IMR-90 (cell line): ENCODE measurements around the gene CAMK2D. TPM values are rescaled to one million over a fixed set of nuclear protein-coding genes. Genes with fewer than 3 reads are reported as not detected.

Experiments used
- ATAC-seq: fragments of 200-7000 bp; cut with Tn5 transposase; 2 replicates; pipeline ENCODE4 v1.9.1; 2020; ENCODE audit warnings: low read depth, mild to moderate bottlenecking, moderate library complexity
- BruUV-seq: library from RNA; stranded (reverse); fragments of 400-500 nt; replicated peaks from 2 replicates; lab custom pipeline; 2021; lab: Mats Ljungman, UMichigan
- CTCF ChIA-PET: fragments of 300-600 bp; formaldehyde crosslinking; extraction: SDS; loops from one replicate; lab custom pipeline; 2021; ENCODE audit warnings: antibody characterized with exemption; lab: Yijun Ruan, JAX
- POLR2A ChIA-PET: fragments of 300-600 bp; sonication (Branson Sonifier 250); formaldehyde crosslinking; loops from one replicate; lab custom pipeline; 2022; ENCODE audit warnings: antibody characterized with exemption; ENCODE audit not compliant: unreplicated experiment; lab: Charles Lee
- DNase-seq: peaks from one replicate; pipeline ENCODE4 v3.0.0; 2013
- H2AFZ ChIP-seq: replicated peaks from 2 replicates; pipeline ENCODE3; 2013; ENCODE audit warnings: low read length, mild to moderate bottlenecking; ENCODE audit not compliant: poor library complexity
- H2AK5ac ChIP-seq: 2 replicates; pipeline ENCODE4 v1.6.1; 2013; ENCODE audit warnings: low read depth, low read length, inconsistent platforms
- H2AK9ac ChIP-seq: replicated peaks from 2 replicates; pipeline ENCODE3; 2013; ENCODE audit warnings: mild to moderate bottlenecking, low read depth, low read length, moderate library complexity; ENCODE audit not compliant: poor library complexity
- H2BK120ac ChIP-seq: 2 replicates; pipeline ENCODE4 v1.6.1; 2013; ENCODE audit warnings: low read depth, low read length, inconsistent platforms
- H2BK15ac ChIP-seq: 3 replicates; pipeline ENCODE4 v1.6.1; 2013; ENCODE audit warnings: low read depth, low read length, inconsistent platforms
- H2BK20ac ChIP-seq: 2 replicates; pipeline ENCODE4 v1.6.1; 2013; ENCODE audit warnings: low read depth, mild to moderate bottlenecking, inconsistent platforms, low read length, moderate library complexity
- H2BK5ac ChIP-seq: 2 replicates; pipeline ENCODE4 v1.6.1; 2013; ENCODE audit warnings: mild to moderate bottlenecking, low read depth, low read length, inconsistent platforms; ENCODE audit not compliant: poor library complexity, severe bottlenecking
- H3K14ac ChIP-seq: replicated peaks from 2 replicates; pipeline ENCODE4 v1.6.1; 2013; ENCODE audit warnings: low read depth, low read length, inconsistent platforms
- H3K18ac ChIP-seq: 2 replicates; pipeline ENCODE4 v1.6.1; 2013; ENCODE audit warnings: low read depth, low read length, control low read depth
- H3K23ac ChIP-seq: 2 replicates; pipeline ENCODE4 v1.6.1; 2013; ENCODE audit warnings: low read depth, low read length, inconsistent platforms
- H3K27ac ChIP-seq: 2 replicates; pipeline ENCODE4 v1.5.1; 2013; ENCODE audit warnings: mild to moderate bottlenecking, control low read depth, low read length; ENCODE audit not compliant: insufficient read depth
- H3K27me3 ChIP-seq: 2 replicates; pipeline ENCODE4 v1.6.1; 2013; ENCODE audit warnings: low read length; ENCODE audit not compliant: control insufficient read depth, insufficient read depth
- H3K36me3 ChIP-seq: 2 replicates; pipeline ENCODE4 v1.6.1; 2013; ENCODE audit warnings: low read length, mixed read lengths; ENCODE audit not compliant: control insufficient read depth, insufficient read depth
- H3K4ac ChIP-seq: 2 replicates; pipeline ENCODE4 v1.6.1; 2013; ENCODE audit warnings: low read depth, low read length, inconsistent platforms
- H3K4me1 ChIP-seq: 2 replicates; pipeline ENCODE4 v1.6.1; 2013; ENCODE audit warnings: low read length, mixed read lengths; ENCODE audit not compliant: control insufficient read depth, insufficient read depth
- H3K4me2 ChIP-seq: 2 replicates; pipeline ENCODE4 v1.6.1; 2013; ENCODE audit warnings: low read depth, mild to moderate bottlenecking, control low read depth, low read length, moderate library complexity
- H3K4me3 ChIP-seq: 2 replicates; pipeline ENCODE4 v1.5.1; 2013; ENCODE audit warnings: low read depth, mild to moderate bottlenecking, control low read depth, low read length, moderate library complexity; ENCODE audit not compliant: insufficient read depth
- H3K56ac ChIP-seq: 2 replicates; pipeline ENCODE4 v1.6.1; 2013; ENCODE audit warnings: low read length, inconsistent platforms; ENCODE audit not compliant: insufficient read depth; ENCODE audit errors: extremely low read depth
- H3K79me1 ChIP-seq, 2 experiments: 2 replicates each; pipeline ENCODE4 v1.6.1; 2013; ENCODE audit warnings: low read length in 2 of 2, inconsistent platforms in 1 of 2, low read depth in 1 of 2
- H3K9ac ChIP-seq: 2 replicates; pipeline ENCODE4 v1.6.1; 2013; ENCODE audit warnings: low read depth, low read length, control low read depth
- H3K9me1 ChIP-seq: 2 replicates; pipeline ENCODE4 v1.6.1; 2013; ENCODE audit warnings: low read length, inconsistent platforms; ENCODE audit not compliant: insufficient read depth
- H3K9me3 ChIP-seq: 2 replicates; pipeline ENCODE4 v1.6.1; 2013; ENCODE audit warnings: low read length; ENCODE audit not compliant: control insufficient read depth, insufficient read depth
- H4K20me1 ChIP-seq: 2 replicates; pipeline ENCODE4 v1.6.1; 2013; ENCODE audit warnings: low read length, inconsistent platforms; ENCODE audit not compliant: insufficient read depth
- H4K5ac ChIP-seq: 2 replicates; pipeline ENCODE4 v1.6.1; 2013; ENCODE audit warnings: mild to moderate bottlenecking, low read depth, low read length, control low read depth
- H4K8ac ChIP-seq, 2 experiments: 2 replicates each; pipeline ENCODE4 v1.6.1; 2013; ENCODE audit warnings: low read depth in 2 of 2, low read length in 2 of 2, control low read depth in 1 of 2, inconsistent platforms in 1 of 2
- H4K91ac ChIP-seq: 2 replicates; pipeline ENCODE4 v1.6.1; 2013; ENCODE audit warnings: low read depth, low read length, inconsistent platforms; ENCODE audit not compliant: insufficient read depth
- BHLHE40 ChIP-seq: fragments of 150-350 bp; IDR thresholded peaks from 2 replicates; pipeline ENCODE4 v1.6.1; 2016; ENCODE audit warnings: mild to moderate bottlenecking, low read depth, low read length
- CEBPB ChIP-seq: IDR thresholded peaks from 2 replicates; pipeline ENCODE4 v1.6.1; 2012; ENCODE audit warnings: low read depth, low read length, improper control_type of control experiment
- CHD1 ChIP-seq: IDR thresholded peaks from 2 replicates; pipeline ENCODE4 v1.6.1; 2012; ENCODE audit warnings: low read depth, low read length, improper control_type of control experiment
- CTCF ChIP-seq: conservative IDR thresholded peaks from 2 replicates; pipeline ENCODE4 v1.5.1; 2012; ENCODE audit warnings: mild to moderate bottlenecking, low read depth, low read length, improper control_type of control experiment
- ELK1 ChIP-seq: fragments of 150-350 bp; IDR thresholded peaks from 2 replicates; pipeline ENCODE4 v1.6.1; 2016; ENCODE audit warnings: low read depth, mild to moderate bottlenecking, low read length, moderate library complexity, borderline replicate concordance
- FOS ChIP-seq: fragments of 150-350 bp; IDR thresholded peaks from 2 replicates; pipeline ENCODE4 v1.6.1; 2016; ENCODE audit warnings: low read depth, low read length
- MAFK ChIP-seq: IDR thresholded peaks from 2 replicates; pipeline ENCODE4 v1.6.1; 2012; ENCODE audit warnings: low read depth, low read length, improper control_type of control experiment
- MXI1 ChIP-seq: IDR thresholded peaks from 2 replicates; pipeline ENCODE4 v1.6.1; 2012; ENCODE audit warnings: low read depth, mild to moderate bottlenecking, low read length, moderate library complexity, borderline replicate concordance
- NFE2L2 ChIP-seq: fragments of 150-350 bp; IDR thresholded peaks from 2 replicates; pipeline ENCODE4 v1.6.1; 2016; ENCODE audit warnings: low read depth, mild to moderate bottlenecking, low read length
- POLR2A ChIP-seq: IDR thresholded peaks from 2 replicates; pipeline ENCODE4 v1.6.1; 2012; ENCODE audit warnings: mild to moderate bottlenecking, low read depth, low read length
- RAD21 ChIP-seq: IDR thresholded peaks from 2 replicates; pipeline ENCODE4 v1.6.1; 2012; ENCODE audit warnings: low read length, improper control_type of control experiment
- RCOR1 ChIP-seq: IDR thresholded peaks from 2 replicates; pipeline ENCODE4 v1.6.1; 2012; ENCODE audit warnings: mild to moderate bottlenecking, low read length, improper control_type of control experiment; ENCODE audit not compliant: insufficient replicate concordance
- RFX5 ChIP-seq: IDR thresholded peaks from 2 replicates; pipeline ENCODE4 v1.8.0; 2012; ENCODE audit warnings: low read depth, mild to moderate bottlenecking, low read length, moderate library complexity
- SMC3 ChIP-seq: fragments of 150-350 bp; IDR thresholded peaks from 2 replicates; pipeline ENCODE4 v1.6.1; 2016; ENCODE audit warnings: low read depth, mild to moderate bottlenecking, antibody characterized with exemption, low read length, moderate library complexity
- WGBS, 2 experiments: methylation state at CpG; one replicate each; pipeline versions ENCODE4 v1.1.5 to v1.1.7; 2013; ENCODE audit warnings: missing lambda C conversion rate in 2 of 2; ENCODE audit not compliant: insufficient read length in 1 of 2; ENCODE audit errors: extremely low coverage in 2 of 2; 5-methylcytosine and 5-hydroxymethylcytosine counted together
- dilution Hi-C: fragments of 300-500 bp; cut with HindIII; formaldehyde crosslinking; loops from one replicate; pipeline ENCODE4 v1.14.3; 2018; ENCODE audit warnings: low sequenced_read_pairs; ENCODE audit not compliant: unreplicated experiment
- in situ Hi-C: fragments of 300-500 bp; cut with MboI; formaldehyde crosslinking; loops from 3 replicates; pipeline ENCODE4 v1.14.3; 2019; ENCODE audit warnings: low sequenced_read_pairs, inconsistent platforms, mixed read lengths
- intact Hi-C: fragments of 100-400 bp; cut with micrococcal nuclease; formaldehyde crosslinking; loops from 2 replicates; pipeline ENCODE4 v1.10.0; 2022
- polyA plus RNA-seq, 3 experiments: library from polyadenylated mRNA; depleted of rRNA; stranded (reverse); fragments of >200 nt; gene quantifications; 2 replicates each; pipeline ENCODE4 v1.2.3, GENCODE V29; 2012; ENCODE audit warnings: low replicate concordance in 1 of 3
- total RNA-seq: library from RNA; depleted of rRNA; stranded (reverse); fragments of >200 nt; gene quantifications from 2 replicates; pipeline ENCODE4 v1.2.3, GENCODE V29; 2012
- TF ChIP-seq, protein P1 (sequence below): fragments of 150-350 bp; IDR thresholded peaks from 2 replicates; pipeline ENCODE4 v1.6.1; 2017; ENCODE audit warnings: mild to moderate bottlenecking, antibody characterized with exemption, low read length, low read depth

Gene CAMK2D
- total and polyA plus RNA-seq, 2 of the 4 experiments (the other 2 are of a cell fraction) = 44.6 to 156 TPM

- BruUV-seq = no TSS peak
- H3K36me3 ChIP-seq = peaks cover 8% of the 10 kb centered on the region
- no peak overlapping the region for H3K23ac ChIP-seq
- H3K4ac ChIP-seq = no peak overlapping the region
- no peak overlapping the region for H3K9ac ChIP-seq
- H2AK5ac ChIP-seq = no peak overlapping the region
- DNase-seq (no peak), ATAC-seq (no peak)
- WGBS, 2 experiments = no CpG with 5 or more reads among the region's 2 CpGs
- no peaks in the 10 kb centered on the region for H4K20me1 ChIP-seq
- no peak overlapping the region for H2BK5ac ChIP-seq
- ChIA-PET CTCF (no interaction called here), POLR2A (no interaction called here)
- H2BK20ac ChIP-seq = no peak overlapping the region
- H3K79me1 ChIP-seq = peaks cover 9 to 12% of the 10 kb centered on the region in 2 experiments; a peak in 3 of 4 replicates
- H2AK9ac ChIP-seq = no peak overlapping the region
- no peak for TF ChIP-seq CHD1
- TF ChIP-seq NFE2L2 = no peak
- TF ChIP-seq RAD21 = no peak
- no peak for TF ChIP-seq ELK1
- no peak for TF ChIP-seq CTCF
- TF ChIP-seq FOS = no peak
- no peak for TF ChIP-seq RFX5
- TF ChIP-seq CEBPB = no peak
- no peak for TF ChIP-seq RCOR1
- TF ChIP-seq POLR2A = no peak
- no peak for TF ChIP-seq MAFK
- no peak for TF ChIP-seq MXI1
- TF ChIP-seq SMC3 = no peak
- TF ChIP-seq, protein P1, sequence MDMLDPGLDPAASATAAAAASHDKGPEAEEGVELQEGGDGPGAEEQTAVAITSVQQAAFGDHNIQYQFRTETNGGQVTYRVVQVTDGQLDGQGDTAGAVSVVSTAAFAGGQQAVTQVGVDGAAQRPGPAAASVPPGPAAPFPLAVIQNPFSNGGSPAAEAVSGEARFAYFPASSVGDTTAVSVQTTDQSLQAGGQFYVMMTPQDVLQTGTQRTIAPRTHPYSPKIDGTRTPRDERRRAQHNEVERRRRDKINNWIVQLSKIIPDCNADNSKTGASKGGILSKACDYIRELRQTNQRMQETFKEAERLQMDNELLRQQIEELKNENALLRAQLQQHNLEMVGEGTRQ = no peak
- no peak for TF ChIP-seq BHLHE40
- peaks cover 3% of the 10 kb centered on the region for H3K9me1 ChIP-seq
- no peak overlapping the region for H3K56ac ChIP-seq
- H3K27ac ChIP-seq = no peak overlapping the region
- no peaks in the 10 kb centered on the region for H3K9me3 ChIP-seq
- H2BK15ac ChIP-seq = no peak overlapping the region
- in situ Hi-C loops = no loop called here
- dilution Hi-C loops = no loop called here
- H2AFZ ChIP-seq = no peak overlapping the region
- H3K4me1 ChIP-seq = no peaks in the 10 kb centered on the region
- no peak overlapping the region for H3K18ac ChIP-seq
- no peak overlapping the region for H3K4me2 ChIP-seq
- no peak overlapping the region for H4K5ac ChIP-seq
- intact Hi-C loops = no loop called here
- no peak overlapping the region for H3K4me3 ChIP-seq
- H2BK120ac ChIP-seq = no peak overlapping the region
- no peaks in the 10 kb centered on the region for H3K27me3 ChIP-seq
- H4K8ac ChIP-seq = no peak overlapping the region
- no peak overlapping the region for H3K14ac ChIP-seq
- H4K91ac ChIP-seq = no peak overlapping the region
Observed at GRCh38 chr4:113522433-113522832, 239.1 kb downstream of the CAMK2D start.
